IMR-90 (cell line): ENCODE results near the gene CUX1. TPM values are rescaled to one million over a fixed set of nuclear protein-coding genes. Genes with fewer than 3 reads are reported as not detected.

Experiments
- ATAC-seq: fragments of 200-7000 bp; cut with Tn5 transposase; 2 replicates; pipeline ENCODE4 v1.9.1; 2020; ENCODE audit warnings: low read depth, mild to moderate bottlenecking, moderate library complexity
- BruUV-seq: library from RNA; stranded (reverse); fragments of 400-500 nt; replicated peaks from 2 replicates; lab custom pipeline; 2021; lab: Mats Ljungman, UMichigan
- CTCF ChIA-PET: fragments of 300-600 bp; formaldehyde crosslinking; extraction: SDS; loops from one replicate; lab custom pipeline; 2021; ENCODE audit warnings: antibody characterized with exemption; lab: Yijun Ruan, JAX
- POLR2A ChIA-PET: fragments of 300-600 bp; sonication (Branson Sonifier 250); formaldehyde crosslinking; loops from one replicate; lab custom pipeline; 2022; ENCODE audit warnings: antibody characterized with exemption; ENCODE audit not compliant: unreplicated experiment; lab: Charles Lee
- DNase-seq: peaks from one replicate; pipeline ENCODE4 v3.0.0; 2013
- H2AFZ ChIP-seq: replicated peaks from 2 replicates; pipeline ENCODE3; 2013; ENCODE audit warnings: low read length, mild to moderate bottlenecking; ENCODE audit not compliant: poor library complexity
- H2AK5ac ChIP-seq: 2 replicates; pipeline ENCODE4 v1.6.1; 2013; ENCODE audit warnings: low read depth, low read length, inconsistent platforms
- H2AK9ac ChIP-seq: replicated peaks from 2 replicates; pipeline ENCODE3; 2013; ENCODE audit warnings: mild to moderate bottlenecking, low read depth, low read length, moderate library complexity; ENCODE audit not compliant: poor library complexity
- H2BK120ac ChIP-seq: 2 replicates; pipeline ENCODE4 v1.6.1; 2013; ENCODE audit warnings: low read depth, low read length, inconsistent platforms
- H2BK15ac ChIP-seq: 3 replicates; pipeline ENCODE4 v1.6.1; 2013; ENCODE audit warnings: low read depth, low read length, inconsistent platforms
- H2BK20ac ChIP-seq: 2 replicates; pipeline ENCODE4 v1.6.1; 2013; ENCODE audit warnings: low read depth, mild to moderate bottlenecking, inconsistent platforms, low read length, moderate library complexity
- H2BK5ac ChIP-seq: 2 replicates; pipeline ENCODE4 v1.6.1; 2013; ENCODE audit warnings: mild to moderate bottlenecking, low read depth, low read length, inconsistent platforms; ENCODE audit not compliant: poor library complexity, severe bottlenecking
- H3K14ac ChIP-seq: replicated peaks from 2 replicates; pipeline ENCODE4 v1.6.1; 2013; ENCODE audit warnings: low read depth, low read length, inconsistent platforms
- H3K18ac ChIP-seq: 2 replicates; pipeline ENCODE4 v1.6.1; 2013; ENCODE audit warnings: low read depth, low read length, control low read depth
- H3K23ac ChIP-seq: 2 replicates; pipeline ENCODE4 v1.6.1; 2013; ENCODE audit warnings: low read depth, low read length, inconsistent platforms
- H3K27ac ChIP-seq: 2 replicates; pipeline ENCODE4 v1.5.1; 2013; ENCODE audit warnings: mild to moderate bottlenecking, control low read depth, low read length; ENCODE audit not compliant: insufficient read depth
- H3K27me3 ChIP-seq: 2 replicates; pipeline ENCODE4 v1.6.1; 2013; ENCODE audit warnings: low read length; ENCODE audit not compliant: control insufficient read depth, insufficient read depth
- H3K36me3 ChIP-seq: 2 replicates; pipeline ENCODE4 v1.6.1; 2013; ENCODE audit warnings: low read length, mixed read lengths; ENCODE audit not compliant: control insufficient read depth, insufficient read depth
- H3K4ac ChIP-seq: 2 replicates; pipeline ENCODE4 v1.6.1; 2013; ENCODE audit warnings: low read depth, low read length, inconsistent platforms
- H3K4me1 ChIP-seq: 2 replicates; pipeline ENCODE4 v1.6.1; 2013; ENCODE audit warnings: low read length, mixed read lengths; ENCODE audit not compliant: control insufficient read depth, insufficient read depth
- H3K4me2 ChIP-seq: 2 replicates; pipeline ENCODE4 v1.6.1; 2013; ENCODE audit warnings: low read depth, mild to moderate bottlenecking, control low read depth, low read length, moderate library complexity
- H3K4me3 ChIP-seq: 2 replicates; pipeline ENCODE4 v1.5.1; 2013; ENCODE audit warnings: low read depth, mild to moderate bottlenecking, control low read depth, low read length, moderate library complexity; ENCODE audit not compliant: insufficient read depth
- H3K56ac ChIP-seq: 2 replicates; pipeline ENCODE4 v1.6.1; 2013; ENCODE audit warnings: low read length, inconsistent platforms; ENCODE audit not compliant: insufficient read depth; ENCODE audit errors: extremely low read depth
- H3K79me1 ChIP-seq, 2 experiments: 2 replicates each; pipeline ENCODE4 v1.6.1; 2013; ENCODE audit warnings: low read length in 2 of 2, inconsistent platforms in 1 of 2, low read depth in 1 of 2
- H3K9ac ChIP-seq: 2 replicates; pipeline ENCODE4 v1.6.1; 2013; ENCODE audit warnings: low read depth, low read length, control low read depth
- H3K9me1 ChIP-seq: 2 replicates; pipeline ENCODE4 v1.6.1; 2013; ENCODE audit warnings: low read length, inconsistent platforms; ENCODE audit not compliant: insufficient read depth
- H3K9me3 ChIP-seq: 2 replicates; pipeline ENCODE4 v1.6.1; 2013; ENCODE audit warnings: low read length; ENCODE audit not compliant: control insufficient read depth, insufficient read depth
- H4K20me1 ChIP-seq: 2 replicates; pipeline ENCODE4 v1.6.1; 2013; ENCODE audit warnings: low read length, inconsistent platforms; ENCODE audit not compliant: insufficient read depth
- H4K5ac ChIP-seq: 2 replicates; pipeline ENCODE4 v1.6.1; 2013; ENCODE audit warnings: mild to moderate bottlenecking, low read depth, low read length, control low read depth
- H4K8ac ChIP-seq, 2 experiments: 2 replicates each; pipeline ENCODE4 v1.6.1; 2013; ENCODE audit warnings: low read depth in 2 of 2, low read length in 2 of 2, control low read depth in 1 of 2, inconsistent platforms in 1 of 2
- H4K91ac ChIP-seq: 2 replicates; pipeline ENCODE4 v1.6.1; 2013; ENCODE audit warnings: low read depth, low read length, inconsistent platforms; ENCODE audit not compliant: insufficient read depth
- FOS ChIP-seq: fragments of 150-350 bp; IDR thresholded peaks from 2 replicates; pipeline ENCODE4 v1.6.1; 2016; ENCODE audit warnings: low read depth, low read length
- MAFK ChIP-seq: IDR thresholded peaks from 2 replicates; pipeline ENCODE4 v1.6.1; 2012; ENCODE audit warnings: low read depth, low read length, improper control_type of control experiment
- MAZ ChIP-seq: IDR thresholded peaks from 2 replicates; pipeline ENCODE4 v1.6.1; 2012; ENCODE audit warnings: low read depth, mild to moderate bottlenecking, low read length, improper control_type of control experiment, moderate library complexity, borderline replicate concordance
- MXI1 ChIP-seq: IDR thresholded peaks from 2 replicates; pipeline ENCODE4 v1.6.1; 2012; ENCODE audit warnings: low read depth, mild to moderate bottlenecking, low read length, moderate library complexity, borderline replicate concordance
- RCOR1 ChIP-seq: IDR thresholded peaks from 2 replicates; pipeline ENCODE4 v1.6.1; 2012; ENCODE audit warnings: mild to moderate bottlenecking, low read length, improper control_type of control experiment; ENCODE audit not compliant: insufficient replicate concordance
- WGBS, 2 experiments: methylation state at CpG; one replicate each; pipeline versions ENCODE4 v1.1.5 to v1.1.7; 2013; ENCODE audit warnings: missing lambda C conversion rate in 2 of 2; ENCODE audit not compliant: insufficient read length in 1 of 2; ENCODE audit errors: extremely low coverage in 2 of 2; 5-methylcytosine and 5-hydroxymethylcytosine counted together
- dilution Hi-C: fragments of 300-500 bp; cut with HindIII; formaldehyde crosslinking; loops from one replicate; pipeline ENCODE4 v1.14.3; 2018; ENCODE audit warnings: low sequenced_read_pairs; ENCODE audit not compliant: unreplicated experiment
- in situ Hi-C: fragments of 300-500 bp; cut with MboI; formaldehyde crosslinking; loops from 3 replicates; pipeline ENCODE4 v1.14.3; 2019; ENCODE audit warnings: low sequenced_read_pairs, inconsistent platforms, mixed read lengths
- intact Hi-C: fragments of 100-400 bp; cut with micrococcal nuclease; formaldehyde crosslinking; loops from 2 replicates; pipeline ENCODE4 v1.10.0; 2022
- polyA plus RNA-seq, 3 experiments: library from polyadenylated mRNA; depleted of rRNA; stranded (reverse); fragments of >200 nt; gene quantifications; 2 replicates each; pipeline ENCODE4 v1.2.3, GENCODE V29; 2012; ENCODE audit warnings: low replicate concordance in 1 of 3
- total RNA-seq: library from RNA; depleted of rRNA; stranded (reverse); fragments of >200 nt; gene quantifications from 2 replicates; pipeline ENCODE4 v1.2.3, GENCODE V29; 2012
- TF ChIP-seq, protein P1 (sequence below): conservative IDR thresholded peaks from 2 replicates; pipeline ENCODE4 v1.5.1; 2012; ENCODE audit warnings: mild to moderate bottlenecking, low read depth, low read length, improper control_type of control experiment

Gene CUX1
- total and polyA plus RNA-seq, 2 of the 4 experiments (the other 2 are of a cell fraction) = 19.7 to 46.4 TPM

GRCh38 chr7:102117743-102118142, 300.3 kb downstream of the CUX1 start:
- Histone ChIP-seq H3K56ac (peak overlapping the region; percentile 32; the same call in 1 of the 2 replicates), H4K8ac (peak overlapping the region in 1 of 2 experiments; percentile 80; a peak in 3 of 4 replicates), H3K4ac (peak overlapping the region; percentile 94), H2BK120ac (peak overlapping the region; percentile 94), H3K9me1 (peaks cover 19% of the 10 kb centered on the region), H4K91ac (peak overlapping the region; percentile 89), H2AK9ac (peak overlapping the region; percentile 90), H4K5ac (peak overlapping the region; percentile 65), H3K23ac (peak overlapping the region; percentile 56; the same call in 1 of the 2 replicates), H3K9me3 (no peaks in the 10 kb centered on the region), H2AK5ac (peak overlapping the region; percentile 93), H2BK5ac (peak overlapping the region; percentile 82), H3K4me1 (peaks cover 32% of the 10 kb centered on the region), H3K18ac (peak overlapping the region; percentile 54), H2BK15ac (peak overlapping the region; percentile 50; the same call in 1 of the 3 replicates), H3K27me3 (no peaks in the 10 kb centered on the region), H3K4me3 (no peak overlapping the region), H3K4me2 (peak overlapping the region; percentile 32; the same call in 1 of the 2 replicates), H3K14ac (peak overlapping the region; percentile 72; the same call in 1 of the 2 replicates), H3K27ac (peak overlapping the region; percentile 68; the same call in 1 of the 2 replicates), H3K9ac (no peak overlapping the region), H2AFZ (peak overlapping the region; percentile 78), H4K20me1 (no peaks in the 10 kb centered on the region), H2BK20ac (peak overlapping the region; percentile 92), H3K79me1 (peaks cover 19 to 43% of the 10 kb centered on the region in 2 experiments), H3K36me3 (peaks cover 27% of the 10 kb centered on the region)
- peak; percentile 91 for DNase-seq
- POLR2A ChIA-PET = no interaction called here
- TF ChIP-seq, protein P1, sequence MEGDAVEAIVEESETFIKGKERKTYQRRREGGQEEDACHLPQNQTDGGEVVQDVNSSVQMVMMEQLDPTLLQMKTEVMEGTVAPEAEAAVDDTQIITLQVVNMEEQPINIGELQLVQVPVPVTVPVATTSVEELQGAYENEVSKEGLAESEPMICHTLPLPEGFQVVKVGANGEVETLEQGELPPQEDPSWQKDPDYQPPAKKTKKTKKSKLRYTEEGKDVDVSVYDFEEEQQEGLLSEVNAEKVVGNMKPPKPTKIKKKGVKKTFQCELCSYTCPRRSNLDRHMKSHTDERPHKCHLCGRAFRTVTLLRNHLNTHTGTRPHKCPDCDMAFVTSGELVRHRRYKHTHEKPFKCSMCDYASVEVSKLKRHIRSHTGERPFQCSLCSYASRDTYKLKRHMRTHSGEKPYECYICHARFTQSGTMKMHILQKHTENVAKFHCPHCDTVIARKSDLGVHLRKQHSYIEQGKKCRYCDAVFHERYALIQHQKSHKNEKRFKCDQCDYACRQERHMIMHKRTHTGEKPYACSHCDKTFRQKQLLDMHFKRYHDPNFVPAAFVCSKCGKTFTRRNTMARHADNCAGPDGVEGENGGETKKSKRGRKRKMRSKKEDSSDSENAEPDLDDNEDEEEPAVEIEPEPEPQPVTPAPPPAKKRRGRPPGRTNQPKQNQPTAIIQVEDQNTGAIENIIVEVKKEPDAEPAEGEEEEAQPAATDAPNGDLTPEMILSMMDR = no peak
- TF ChIP-seq RCOR1 (no peak), FOS (peak; percentile 48; the same call in 1 of the 2 replicates), MXI1 (no peak), MAFK (no peak), MAZ (no peak)
- no TSS peak for BruUV-seq
- intact Hi-C loops (no loop called here), dilution Hi-C loops (no loop called here), in situ Hi-C loops (no loop called here)
- peak; percentile 86 for ATAC-seq
- 57% methylated on average over 3 of the region's 6 CpGs; no CpG with 5 or more reads in 1 of the 2 experiments for WGBS, 2 experiments
- CTCF ChIA-PET = interaction anchor here (0.6 kb wide), 1 partner anchor 178 kb away, joined by 3 read pairs; no protein-coding TSS in a partner anchor
